MCF 10A (cell line): ENCODE measurements around the gene CLMN. TPM values are rescaled to one million over a fixed set of nuclear protein-coding genes. Genes with fewer than 3 reads are reported as not detected.
"Not testable (repeated sequence)": the region's sequence is repeated elsewhere in the genome, so short reads cannot be mapped to it uniquely, and the experiment has no call there.

Source experiments
- BruUV-seq: library from RNA; stranded (reverse); fragments of 400-500 nt; replicated peaks from 2 replicates; lab custom pipeline; 2021; lab: Mats Ljungman, UMichigan
- CTCF ChIA-PET: fragments of 300-600 bp; sonication (Branson Sonifier 250); formaldehyde crosslinking; extraction: SDS; loops from one replicate; lab custom pipeline; 2021; ENCODE audit warnings: antibody characterized with exemption, inconsistent platforms; lab: Yijun Ruan, JAX
- POLR2A ChIA-PET: fragments of 300-600, 350-650 bp; sonication (Branson Sonifier 250); formaldehyde crosslinking; extraction: SDS; loops from one replicate; lab custom pipeline; 2020; ENCODE audit warnings: antibody characterized with exemption, inconsistent platforms; lab: Yijun Ruan, JAX
- DNase-seq: peaks from one replicate; pipeline ENCODE4 v3.0.0-alpha.2; 2018; ENCODE audit not compliant: unreplicated experiment
- H3K27ac Mint-ChIP-seq: one replicate; pipeline ENCODE4 v1.8.0; 2022; ENCODE audit warnings: mild to moderate bottlenecking, low read depth, mixed read lengths; ENCODE audit not compliant: unreplicated experiment
- H3K27me3 Mint-ChIP-seq: one replicate; pipeline ENCODE4 v1.8.0; 2022; ENCODE audit warnings: mixed read lengths; ENCODE audit not compliant: insufficient read depth, unreplicated experiment
- H3K36me3 Mint-ChIP-seq: one replicate; pipeline ENCODE4 v1.8.0; 2022; ENCODE audit warnings: mild to moderate bottlenecking, moderate library complexity, mixed read lengths; ENCODE audit not compliant: insufficient read depth, unreplicated experiment
- H3K4me1 Mint-ChIP-seq: one replicate; pipeline ENCODE4 v1.8.0; 2022; ENCODE audit warnings: mixed read lengths; ENCODE audit not compliant: insufficient read depth, unreplicated experiment
- H3K4me3 Mint-ChIP-seq: one replicate; pipeline ENCODE4 v1.8.0; 2022; ENCODE audit warnings: mild to moderate bottlenecking, moderate library complexity, mixed read lengths; ENCODE audit not compliant: unreplicated experiment
- H3K9me3 Mint-ChIP-seq: one replicate; pipeline ENCODE4 v1.8.0; 2022; ENCODE audit warnings: mixed read lengths; ENCODE audit not compliant: unreplicated experiment
- intact Hi-C: fragments of 100-400 bp; cut with micrococcal nuclease; formaldehyde crosslinking; loops from 2 replicates; pipeline ENCODE4 v1.14.1; 2022
- total RNA-seq: library from RNA; stranded (reverse); gene quantifications from 2 replicates; pipeline ENCODE4 v1.2.3, GENCODE V29; 2022
- TF ChIP-seq, protein P1 (sequence below): fragments of 200-600 bp; IDR thresholded peaks from one replicate; pipeline ENCODE4 v1.8.0; 2022; ENCODE audit warnings: antibody characterized with exemption, mild to moderate bottlenecking; ENCODE audit not compliant: unreplicated experiment

The CLMN gene
- total RNA-seq, 1 experiment from 2014 or later, result 17.9 TPM

DNA sequence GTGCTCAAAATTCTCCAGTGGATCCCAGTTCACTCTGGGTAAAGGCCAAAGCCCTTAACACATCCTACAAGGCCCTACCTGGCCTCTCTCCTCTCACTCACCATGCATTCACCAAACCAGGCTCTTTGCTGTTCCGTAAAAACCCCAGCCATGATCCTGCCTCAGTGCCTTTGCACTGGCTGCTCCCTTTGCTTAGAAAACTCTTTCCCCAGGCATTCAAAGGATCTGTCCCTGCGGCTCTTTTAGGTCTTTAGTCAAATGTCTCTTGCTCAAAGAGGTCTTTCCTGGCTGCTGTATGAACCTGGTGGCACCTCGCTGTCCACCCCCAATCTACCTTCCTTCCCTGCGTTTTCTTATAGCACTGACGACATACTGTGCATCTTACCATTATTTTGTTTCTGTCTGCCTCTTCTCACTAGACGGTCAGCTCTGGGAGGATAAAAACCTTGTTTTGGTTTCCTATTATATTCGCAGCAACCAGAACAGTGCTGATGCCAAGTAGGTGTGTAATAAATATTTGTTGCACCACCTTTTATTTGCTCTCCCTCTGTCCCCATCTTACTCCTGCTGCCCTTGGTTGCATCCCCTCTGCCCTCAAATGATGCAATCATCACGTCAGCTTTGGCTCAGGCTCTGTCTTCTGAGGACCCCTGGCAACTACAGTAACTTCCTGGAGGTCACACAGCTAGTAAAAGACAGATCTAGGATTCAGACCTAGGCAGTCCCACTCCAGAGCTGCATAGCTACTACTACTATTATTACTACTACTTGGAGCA, 138.6 kb downstream of the CLMN start:
- no peak for DNase-seq
- intact Hi-C loops, result no loop called here
- no TSS peak for BruUV-seq

DNA sequence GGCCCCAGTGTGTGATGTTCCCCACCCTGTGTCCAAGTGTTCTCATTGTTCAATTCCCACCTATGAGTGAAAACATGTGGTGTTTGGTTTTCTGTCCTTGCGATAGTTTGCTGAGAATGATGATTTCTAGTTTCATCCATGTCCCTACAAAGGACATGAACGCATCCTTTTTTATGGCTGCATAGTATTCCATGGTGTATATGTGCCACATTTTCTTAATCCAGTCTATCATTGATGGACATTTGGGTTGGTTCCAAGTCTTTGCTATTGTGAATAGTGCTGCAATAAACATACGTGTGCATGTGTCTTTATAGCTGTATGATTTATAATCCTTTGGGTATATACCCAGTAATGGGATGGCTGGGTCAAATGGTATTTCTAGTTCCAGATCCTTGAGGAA, 144.0 kb downstream of the CLMN start:
- H3K27ac Mint-ChIP-seq, DNase-seq, BruUV-seq, H3K4me1 Mint-ChIP-seq, CTCF ChIA-PET, H3K4me3 Mint-ChIP-seq, H3K36me3 Mint-ChIP-seq, H3K9me3 Mint-ChIP-seq, POLR2A ChIA-PET, H3K27me3 Mint-ChIP-seq: not testable (repeated sequence)
- intact Hi-C loops, result loop anchor here (2.0 kb wide), 1 partner anchor 257 kb away; no protein-coding TSS in a partner anchor

More for the DNA sequence above, 138.6 kb downstream of the CLMN start:
- ChIA-PET POLR2A (interaction anchor here (0.6 kb wide), 1 partner anchor 25 kb away, joined by 4 read pairs; no protein-coding TSS in a partner anchor), CTCF (interaction anchor here (1.0 to 1.1 kb wide), 2 partner anchors 9 to 251 kb away, joined by 3 read pairs; no protein-coding TSS in a partner anchor)
- H3K27me3 Mint-ChIP-seq, result no peaks in the 10 kb centered on the region
- TF ChIP-seq, protein P1, sequence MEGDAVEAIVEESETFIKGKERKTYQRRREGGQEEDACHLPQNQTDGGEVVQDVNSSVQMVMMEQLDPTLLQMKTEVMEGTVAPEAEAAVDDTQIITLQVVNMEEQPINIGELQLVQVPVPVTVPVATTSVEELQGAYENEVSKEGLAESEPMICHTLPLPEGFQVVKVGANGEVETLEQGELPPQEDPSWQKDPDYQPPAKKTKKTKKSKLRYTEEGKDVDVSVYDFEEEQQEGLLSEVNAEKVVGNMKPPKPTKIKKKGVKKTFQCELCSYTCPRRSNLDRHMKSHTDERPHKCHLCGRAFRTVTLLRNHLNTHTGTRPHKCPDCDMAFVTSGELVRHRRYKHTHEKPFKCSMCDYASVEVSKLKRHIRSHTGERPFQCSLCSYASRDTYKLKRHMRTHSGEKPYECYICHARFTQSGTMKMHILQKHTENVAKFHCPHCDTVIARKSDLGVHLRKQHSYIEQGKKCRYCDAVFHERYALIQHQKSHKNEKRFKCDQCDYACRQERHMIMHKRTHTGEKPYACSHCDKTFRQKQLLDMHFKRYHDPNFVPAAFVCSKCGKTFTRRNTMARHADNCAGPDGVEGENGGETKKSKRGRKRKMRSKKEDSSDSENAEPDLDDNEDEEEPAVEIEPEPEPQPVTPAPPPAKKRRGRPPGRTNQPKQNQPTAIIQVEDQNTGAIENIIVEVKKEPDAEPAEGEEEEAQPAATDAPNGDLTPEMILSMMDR, result no peak
- no peaks in the 10 kb centered on the region for H3K4me1 Mint-ChIP-seq
- H3K9me3 Mint-ChIP-seq, result no peaks in the 10 kb centered on the region
- peaks cover 6% of the 10 kb centered on the region for H3K36me3 Mint-ChIP-seq
- H3K4me3 Mint-ChIP-seq, result no peak overlapping the region
- H3K27ac Mint-ChIP-seq, result peak overlapping the region; percentile 13

DNA sequence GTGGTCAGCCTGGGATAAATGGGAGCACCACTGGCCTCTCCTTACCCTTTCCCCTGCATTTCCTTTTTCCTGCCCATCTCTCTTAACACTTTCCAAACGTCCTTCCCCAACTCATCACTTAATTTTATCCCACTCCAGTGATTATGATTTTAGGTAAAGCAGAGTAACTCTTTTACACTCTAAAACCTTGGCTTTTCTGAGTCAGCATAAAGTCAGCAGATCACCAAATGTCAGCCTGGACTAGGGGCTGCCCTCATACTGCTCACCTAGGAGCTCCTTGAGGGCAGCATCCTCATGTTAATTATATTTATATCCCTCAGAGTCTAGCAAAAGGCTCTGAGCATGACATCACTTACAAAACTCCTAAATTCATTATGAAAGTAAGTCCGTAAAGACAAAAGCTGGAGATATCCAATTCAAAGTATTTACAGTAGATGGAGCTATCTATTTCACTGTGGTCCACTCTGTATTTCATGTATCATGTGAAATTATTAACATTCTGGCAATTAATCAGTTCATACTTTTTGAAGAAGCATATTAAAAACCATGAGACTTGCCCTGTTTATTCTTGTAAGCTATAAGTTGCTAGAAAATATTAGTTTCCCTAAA, 145.4 kb downstream of the CLMN start:
- no peak overlapping the region for H3K4me3 Mint-ChIP-seq
- no peaks in the 10 kb centered on the region for H3K36me3 Mint-ChIP-seq
- ChIA-PET POLR2A (interaction anchor here (0.7 to 1.3 kb wide), 4 partner anchors 10 to 55 kb away, joined by 3 to 4 read pairs (median 4); no protein-coding TSS in a partner anchor), CTCF (interaction anchor here (0.5 to 1.7 kb wide), 6 partner anchors 10 to 262 kb away, joined by 3 to 13 read pairs (median 3); no protein-coding TSS in a partner anchor)
- no peaks in the 10 kb centered on the region for H3K27me3 Mint-ChIP-seq
- H3K27ac Mint-ChIP-seq, result no peak overlapping the region
- no peak for DNase-seq
- no peaks in the 10 kb centered on the region for H3K4me1 Mint-ChIP-seq
- no TSS peak for BruUV-seq
- intact Hi-C loops, result loop anchor here (2.0 kb wide), 1 partner anchor 259 kb away; no protein-coding TSS in a partner anchor
- TF ChIP-seq, protein P1, result peak; percentile 39
- no peaks in the 10 kb centered on the region for H3K9me3 Mint-ChIP-seq

DNA sequence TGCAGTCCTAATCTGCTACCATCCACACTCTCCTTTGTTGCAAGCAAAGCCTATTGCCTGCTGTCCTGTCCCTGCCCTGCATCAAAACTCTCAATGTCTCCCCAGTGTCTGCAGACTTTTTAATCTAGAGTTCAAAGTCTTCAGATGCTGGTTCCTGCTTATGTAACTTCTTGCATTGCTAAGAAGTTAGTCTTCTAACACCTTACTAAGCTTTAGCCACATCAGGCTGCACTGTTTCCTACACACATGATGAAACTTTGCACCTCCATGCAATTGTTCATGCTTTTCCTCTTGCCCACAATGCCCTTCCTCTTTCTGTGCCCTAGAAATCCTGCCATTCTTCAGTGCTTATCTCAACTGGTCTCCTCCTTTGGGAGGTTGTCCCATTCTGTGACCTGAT, 146.2 kb downstream of the CLMN start:
- no peak overlapping the region for H3K4me3 Mint-ChIP-seq
- no peaks in the 10 kb centered on the region for H3K27me3 Mint-ChIP-seq
- ChIA-PET CTCF (interaction anchor here (1.7 kb wide), 1 partner anchor 259 kb away, joined by 13 read pairs; no protein-coding TSS in a partner anchor), POLR2A (no interaction called here)
- DNase-seq, result no peak
- H3K27ac Mint-ChIP-seq, result no peak overlapping the region
- intact Hi-C loops, result no loop called here
- no peaks in the 10 kb centered on the region for H3K36me3 Mint-ChIP-seq
- TF ChIP-seq, protein P1, result no peak
- BruUV-seq, result no TSS peak
- H3K4me1 Mint-ChIP-seq, result no peaks in the 10 kb centered on the region
- H3K9me3 Mint-ChIP-seq, result no peaks in the 10 kb centered on the region
